HG03571 (cell line): ENCODE measurements around the gene CEP19.
"Not testable (repeated sequence)": the region's sequence is repeated elsewhere in the genome, so short reads cannot be mapped to it uniquely, and the experiment has no call there.

Experiments used
- ATAC-seq: cut with Tn5 transposase; IDR thresholded peaks from one replicate; pipeline ENCODE4 v1.9.1; 2021; ENCODE audit not compliant: unreplicated experiment

CEP19 gene, protein sequence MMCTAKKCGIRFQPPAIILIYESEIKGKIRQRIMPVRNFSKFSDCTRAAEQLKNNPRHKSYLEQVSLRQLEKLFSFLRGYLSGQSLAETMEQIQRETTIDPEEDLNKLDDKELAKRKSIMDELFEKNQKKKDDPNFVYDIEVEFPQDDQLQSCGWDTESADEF

GRCh38 chr3:196711838-196712513 lies at the start of gene CEP19, which contains the start of gene PIGX:
TSS of gene CEP19 (minus strand) at chr3:196712250. CDS start at chr3:196708657, 3,593 bp downstream.
TSS of gene PIGX (plus strand) at chr3:196712377.
- ATAC-seq: peak; percentile 80

- ATAC-seq: no peak
Measured at GRCh38 chr3:196757876-196758739, 46.1 kb upstream of the CEP19 start.

DNA sequence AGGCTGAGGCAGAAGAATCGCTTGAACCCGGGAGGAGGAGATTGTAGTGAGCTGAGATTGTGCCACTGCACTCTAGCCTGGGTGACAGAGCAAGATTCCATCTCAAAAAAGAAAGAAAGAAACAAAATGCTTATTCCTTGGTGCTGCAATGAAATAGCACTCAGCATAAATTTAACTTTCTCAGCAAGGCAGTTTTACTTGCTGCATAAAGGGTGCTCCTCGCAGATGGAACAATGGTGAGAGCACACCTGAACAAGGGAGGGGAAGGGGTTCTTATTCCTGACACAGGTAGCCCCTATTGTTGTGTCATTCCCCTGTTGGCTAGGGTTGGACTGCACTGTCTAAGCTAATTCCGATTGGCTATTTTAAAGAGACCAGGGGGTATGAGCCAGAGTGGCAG lies 44.7 kb upstream of the CEP19 start:
- ATAC-seq: no peak

- no peak for ATAC-seq
Measured at GRCh38 chr3:196754091-196754981, 42.3 kb upstream of the CEP19 start.

GRCh38 chr3:196753201-196753600 lies 41.2 kb upstream of the CEP19 start:
- no peak for ATAC-seq

- no peak for ATAC-seq
Measured at GRCh38 chr3:196749125-196749524, 37.1 kb upstream of the CEP19 start.

GRCh38 chr3:196743569-196743968 lies 31.5 kb upstream of the CEP19 start:
- not testable (repeated sequence) for ATAC-seq

GRCh38 chr3:196741249-196741889 lies 29.3 kb upstream of the CEP19 start:
- no peak for ATAC-seq

DNA sequence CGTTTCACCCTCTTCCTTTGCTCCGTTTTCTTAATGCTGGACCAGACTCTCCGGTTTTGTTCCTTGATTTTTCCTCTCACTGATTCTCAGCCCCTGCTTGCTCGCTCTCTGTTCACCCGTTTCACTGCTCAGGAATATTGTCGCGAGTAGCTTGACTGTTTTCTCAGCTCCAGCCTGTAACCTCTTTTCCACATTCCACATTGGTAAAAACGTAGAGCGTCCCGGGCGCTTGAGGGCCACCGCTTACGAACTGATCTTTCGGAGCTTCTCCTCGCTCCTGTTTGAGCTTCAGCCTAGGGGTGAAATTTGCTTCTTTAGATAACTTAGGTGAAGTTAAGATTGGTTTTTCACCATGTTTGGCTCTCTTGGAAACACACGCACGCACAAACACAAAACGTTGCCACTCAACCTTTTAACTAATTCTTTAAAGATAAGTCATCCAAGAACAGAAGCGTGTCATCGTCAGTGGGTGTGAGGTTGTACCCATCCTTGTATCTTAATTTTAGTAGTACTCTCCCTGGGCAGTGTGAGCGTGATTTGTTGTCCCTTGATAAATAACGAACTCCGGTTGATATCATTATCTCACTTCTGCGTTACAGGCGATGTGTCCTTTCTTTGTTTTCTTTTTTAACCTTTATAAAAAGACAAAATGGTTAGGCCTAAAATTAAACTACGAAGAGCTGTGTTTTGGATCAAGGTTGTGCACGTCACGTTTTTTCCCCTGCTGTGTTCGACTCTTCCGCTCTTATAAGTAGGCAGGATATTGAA lies 28.6 kb upstream of the CEP19 start:
- peak; percentile 14 for ATAC-seq

- ATAC-seq: peak; percentile 84
Measured at GRCh38 chr3:196739671-196740480, 27.8 kb upstream of the CEP19 start, which contains the start of gene PAK2. TSS of gene PAK2 (plus strand) at chr3:196739857. CDS start at chr3:196782647, 42,790 bp downstream.

DNA sequence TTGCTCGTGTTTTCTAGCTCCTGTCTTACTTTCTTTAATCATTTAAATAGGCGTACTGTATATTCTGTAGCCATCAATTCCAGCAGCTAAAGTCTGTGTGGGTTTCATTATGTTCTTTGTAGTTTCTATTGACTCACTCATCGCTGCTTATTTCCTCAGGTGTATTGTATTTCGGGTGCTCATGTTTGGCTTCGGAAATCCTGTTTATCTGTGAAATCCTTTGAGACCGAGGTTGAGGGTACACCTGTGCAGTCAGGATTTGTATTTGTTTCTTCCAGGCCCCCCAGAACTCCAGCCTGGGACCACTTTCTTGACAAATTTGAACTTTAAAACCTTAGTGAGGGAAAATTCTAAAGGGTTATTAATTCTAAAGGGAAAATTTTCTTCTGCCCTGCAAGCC lies 25.6 kb upstream of the CEP19 start:
- ATAC-seq: no peak

DNA sequence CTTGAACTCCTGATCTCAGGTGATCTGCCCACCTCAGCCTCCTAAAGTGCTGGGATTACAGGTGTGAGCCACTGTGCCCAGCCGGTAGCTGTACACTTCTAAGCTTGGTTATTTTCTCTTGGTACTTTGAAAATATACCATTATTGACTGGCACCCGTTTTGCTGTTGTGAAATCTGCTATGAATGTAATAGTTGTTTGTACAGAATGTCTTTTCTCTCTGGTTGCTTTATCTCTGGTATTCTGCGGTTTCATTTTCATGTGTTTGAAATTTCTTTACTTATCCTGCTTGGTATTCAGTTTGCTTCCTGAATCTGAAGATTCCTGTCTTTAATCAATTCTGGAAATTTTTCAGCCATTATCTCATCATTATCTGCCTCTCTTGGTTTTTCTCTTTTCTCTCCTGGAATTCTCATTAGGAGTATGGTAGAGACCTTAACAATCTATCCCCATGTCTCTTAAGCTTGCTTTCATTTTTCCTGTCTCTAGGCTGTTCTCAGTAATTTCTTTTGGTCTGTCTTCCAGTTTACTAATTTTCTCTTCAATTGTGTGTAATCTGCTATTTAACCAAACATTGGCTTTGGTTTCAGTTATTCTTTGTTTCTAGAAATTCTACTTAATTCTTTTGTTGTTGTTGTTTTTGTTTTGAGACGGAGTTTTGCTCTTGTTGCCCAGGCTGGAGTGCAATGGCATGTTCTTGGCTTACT lies 24.8 kb upstream of the CEP19 start:
- ATAC-seq: no peak

DNA sequence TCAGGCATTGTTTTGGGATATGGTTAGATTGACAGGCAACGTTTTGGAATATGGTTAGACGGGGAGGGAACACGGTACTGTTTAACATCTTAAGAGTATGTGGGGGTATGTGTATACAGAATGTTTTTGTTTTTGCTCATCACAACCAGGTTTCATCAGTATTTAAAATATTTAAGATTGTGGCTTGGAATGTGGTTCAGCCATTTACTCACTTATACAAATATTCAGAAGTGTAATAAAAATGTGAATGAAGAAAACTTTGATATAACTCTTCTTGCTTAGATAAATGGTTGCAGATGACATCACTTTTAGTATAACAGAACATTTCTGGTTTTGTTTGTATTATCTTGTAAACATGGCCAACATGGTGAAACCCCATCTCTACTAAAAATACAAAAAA lies 23.7 kb upstream of the CEP19 start:
- no peak for ATAC-seq

- ATAC-seq: no peak
Measured at GRCh38 chr3:196726788-196727675, 15.0 kb upstream of the CEP19 start.

- no peak for ATAC-seq
Measured at GRCh38 chr3:196721097-196721496, 9.0 kb upstream of the CEP19 start.

DNA sequence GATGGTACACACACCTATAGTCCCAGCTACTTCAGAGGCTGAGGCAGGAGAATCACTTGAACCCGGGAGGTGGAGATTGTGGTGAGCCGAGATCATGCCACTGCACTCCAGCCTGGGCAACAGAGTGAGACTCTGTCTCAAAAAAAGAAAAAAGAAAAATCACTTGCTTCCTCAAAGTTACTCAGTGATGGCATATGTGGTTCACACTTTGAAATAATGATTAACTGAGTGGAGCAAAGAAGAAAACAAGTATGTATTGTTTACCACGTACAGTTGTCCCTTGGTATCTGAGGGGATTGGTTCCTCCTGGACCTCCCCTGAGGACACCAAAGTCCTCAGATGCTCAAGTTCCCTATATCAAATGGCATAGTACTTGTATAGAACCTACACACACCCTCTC lies 5.1 kb upstream of the CEP19 start:
- ATAC-seq: peak; percentile 58
